Fibroblast of skin of left quadriceps (primary cell): ENCODE results near the gene MAML3.
A peak's percentile ranks its signal among the peaks of the same experiment; 100 is the strongest.
"Not testable (repeated sequence)": the region's sequence is repeated elsewhere in the genome, so short reads cannot be mapped to it uniquely, and the experiment has no call there.

ENCODE experiments used
- DNase-seq, 2 experiments: peaks; one replicate each; pipeline ENCODE4 v3.0.0-alpha.2; 2013; ENCODE audit warnings: low read depth in 2 of 2

Gene MAML3

GRCh38 chr4:139961344-139961946 lies 192.5 kb downstream of the MAML3 start:
- no peak for DNase-seq

- DNase-seq: no peak
These were observed 194.6 kb downstream of the MAML3 start for GRCh38 chr4:139959396-139959795.

- DNase-seq: no peak
These were observed 195.3 kb downstream of the MAML3 start for GRCh38 chr4:139958739-139959098.

GRCh38 chr4:139957986-139958738 lies 195.8 kb downstream of the MAML3 start:
- no peak for DNase-seq

- DNase-seq: no peak
These were observed 196.9 kb downstream of the MAML3 start for GRCh38 chr4:139957065-139957464.

GRCh38 chr4:139956507-139957017 lies 197.4 kb downstream of the MAML3 start:
- DNase-seq: no peak

- DNase-seq: no peak
These were observed 198.4 kb downstream of the MAML3 start for GRCh38 chr4:139955600-139955999.

- DNase-seq: no peak
These were observed 199.5 kb downstream of the MAML3 start for GRCh38 chr4:139954512-139954911.

- DNase-seq: peak; percentile 51
These were observed 203.0 kb downstream of the MAML3 start for GRCh38 chr4:139951021-139951420.

- DNase-seq: peak; percentile 76 to 77
These were observed 203.4 kb downstream of the MAML3 start for GRCh38 chr4:139950568-139950967.

GRCh38 chr4:139944916-139945315 lies 209.1 kb downstream of the MAML3 start:
- not testable (repeated sequence) for DNase-seq

GRCh38 chr4:139943277-139943676 lies 210.7 kb downstream of the MAML3 start:
- peak in 1 of 2 experiments; percentile 14 for DNase-seq

- DNase-seq: no peak
These were observed 211.7 kb downstream of the MAML3 start for GRCh38 chr4:139942241-139942640.

GRCh38 chr4:139940600-139940999 lies 213.4 kb downstream of the MAML3 start:
- DNase-seq: no peak

- DNase-seq: no peak
These were observed 215.6 kb downstream of the MAML3 start for GRCh38 chr4:139938414-139938813.

GRCh38 chr4:139935911-139936310 lies 218.1 kb downstream of the MAML3 start:
- DNase-seq: no peak

GRCh38 chr4:139934708-139935195 lies 219.2 kb downstream of the MAML3 start:
- no peak for DNase-seq

- peak; percentile 46 to 55 for DNase-seq
These were observed 219.8 kb downstream of the MAML3 start for GRCh38 chr4:139934057-139934707.

- DNase-seq: no peak
These were observed 220.4 kb downstream of the MAML3 start for GRCh38 chr4:139933541-139933940.

GRCh38 chr4:139933104-139933503 lies 220.9 kb downstream of the MAML3 start:
- no peak for DNase-seq

- no peak for DNase-seq
These were observed 229.2 kb downstream of the MAML3 start for GRCh38 chr4:139924782-139925181.

GRCh38 chr4:139922406-139923024 lies 231.5 kb downstream of the MAML3 start:
- DNase-seq: no peak
